Fibroblast of lung (primary cell): ENCODE data around the gene RASEF.

Experiments used
- CTCF ChIP-seq, 2 donors: IDR thresholded peaks in 1 of 2; conservative IDR thresholded peaks in 1 of 2; 1 replicate in 1 of 2; 2 replicates in 1 of 2; pipeline ENCODE4 v1.5.1; 2011 to 2012; ENCODE audit warnings: low read length in 2 of 2, control low read depth in 1 of 2, inconsistent platforms in 1 of 2, low read depth in 1 of 2, mild to moderate bottlenecking in 1 of 2
- EZH2 ChIP-seq: IDR thresholded peaks from 2 replicates; pipeline ENCODE4 v1.5.1; 2012; ENCODE audit warnings: low read length, control low read depth, mild to moderate bottlenecking; ENCODE audit errors: missing control alignments

DNA sequence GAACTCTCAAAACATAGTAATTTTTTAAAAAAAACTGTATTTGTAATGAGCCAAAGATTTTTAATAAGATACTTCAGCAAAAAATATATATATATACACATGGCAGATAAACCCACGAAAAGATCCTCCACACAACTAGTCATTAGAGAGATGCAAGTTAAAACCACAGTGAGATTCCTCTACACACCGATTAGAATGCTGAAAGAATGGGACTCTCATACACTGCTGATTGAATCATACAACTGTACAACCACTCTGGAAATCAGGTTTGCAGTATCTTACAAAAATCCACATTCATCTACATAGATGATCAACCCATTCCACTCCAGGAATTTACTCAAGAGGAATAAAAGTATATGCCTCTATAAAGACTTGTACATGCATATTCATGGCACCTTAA lies 43.7 kb downstream of the RASEF start:
- TF ChIP-seq CTCF (conservative IDR thresholded peaks at IDR 0.05 in 1 of 2, IDR thresholded peaks at IDR 0.05 in 1 of 2; ENCODE audit: low read depth in 1 of 2, low read length in 2 of 2) (no peak), EZH2 (no peak)
